Parathyroid adenoma (tissue), 2 donors: ENCODE measurements around the gene NDUFA6.

Experiments
- H2AFZ ChIP-seq: fragments of 300-600 bp; sonication (generic); one replicate; pipeline ENCODE4 v1.7.0; 2017; ENCODE audit warnings: antibody characterized with exemption, mild to moderate bottlenecking
- H3K27ac ChIP-seq: fragments of 300-600 bp; sonication (generic); one replicate; pipeline ENCODE4 v1.7.0; 2017
- H3K27me3 ChIP-seq: fragments of 300-600 bp; sonication (generic); one replicate; pipeline ENCODE4 v1.7.0; 2017; ENCODE audit warnings: low read length; ENCODE audit not compliant: control insufficient read depth, insufficient read depth
- H3K36me3 ChIP-seq: fragments of 300-600 bp; sonication (generic); one replicate; pipeline ENCODE4 v1.7.0; 2017; ENCODE audit warnings: low read length; ENCODE audit not compliant: control insufficient read depth, insufficient read depth
- H3K4me1 ChIP-seq: fragments of 300-600 bp; sonication (generic); one replicate; pipeline ENCODE4 v1.7.0; 2017; ENCODE audit warnings: control low read depth
- H3K4me2 ChIP-seq: fragments of 300-600 bp; sonication (generic); one replicate; pipeline ENCODE4 v1.7.0; 2017; ENCODE audit warnings: low read length
- H3K4me3 ChIP-seq: fragments of 300-600 bp; sonication (generic); one replicate; pipeline ENCODE4 v1.7.0; 2017; ENCODE audit warnings: low read depth, low read length
- H3K79me2 ChIP-seq: fragments of 300-600 bp; sonication (generic); one replicate; pipeline ENCODE4 v1.7.0; 2017; ENCODE audit warnings: control low read depth
- H3K9ac ChIP-seq: fragments of 300-600 bp; sonication (generic); one replicate; pipeline ENCODE4 v1.7.0; 2017; ENCODE audit warnings: mild to moderate bottlenecking
- H3K9me3 ChIP-seq: fragments of 300-600 bp; sonication (generic); one replicate; pipeline ENCODE4 v1.7.0; 2017; ENCODE audit warnings: low read length; ENCODE audit not compliant: control insufficient read depth
- TF ChIP-seq, protein P1 (sequence below): fragments of 300-600 bp; sonication (generic); IDR thresholded peaks from one replicate; pipeline ENCODE4 v1.7.0; 2017; ENCODE audit warnings: antibody characterized with exemption, mild to moderate bottlenecking
- donor health status: primary hyperparathyroidism.

Gene NDUFA6

DNA sequence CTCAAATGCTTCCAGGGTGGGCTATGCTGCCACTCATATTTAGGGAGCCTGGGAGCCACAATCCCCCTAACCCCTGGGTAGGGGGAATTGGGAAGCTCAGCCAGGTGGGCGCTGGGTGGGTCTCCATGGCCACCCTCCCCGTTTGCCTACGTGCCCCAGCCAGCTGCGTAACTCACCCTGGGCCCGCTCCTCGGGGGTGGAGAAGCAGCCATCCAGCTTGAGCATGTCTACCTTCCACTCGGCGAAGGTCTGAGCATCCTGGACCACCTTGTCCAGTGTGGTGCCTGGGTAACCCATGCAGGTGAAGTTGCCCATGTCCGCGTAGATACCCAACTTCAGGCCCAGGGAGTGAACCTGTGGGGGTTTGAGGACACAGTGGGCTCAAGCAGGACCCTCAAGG, 23.6 kb downstream of the NDUFA6 start:
- Histone ChIP-seq H3K9me3 (no peaks in the 10 kb centered on the region), H3K4me1 (peaks cover 8% of the 10 kb centered on the region), H3K27me3 (no peaks in the 10 kb centered on the region), H3K4me3 (no peak overlapping the region), H3K79me2 (no peaks in the 10 kb centered on the region), H3K36me3 (no peaks in the 10 kb centered on the region), H3K27ac (no peak overlapping the region), H3K9ac (no peak overlapping the region), H2AFZ (no peak overlapping the region), H3K4me2 (no peak overlapping the region)
- TF ChIP-seq, protein P1, sequence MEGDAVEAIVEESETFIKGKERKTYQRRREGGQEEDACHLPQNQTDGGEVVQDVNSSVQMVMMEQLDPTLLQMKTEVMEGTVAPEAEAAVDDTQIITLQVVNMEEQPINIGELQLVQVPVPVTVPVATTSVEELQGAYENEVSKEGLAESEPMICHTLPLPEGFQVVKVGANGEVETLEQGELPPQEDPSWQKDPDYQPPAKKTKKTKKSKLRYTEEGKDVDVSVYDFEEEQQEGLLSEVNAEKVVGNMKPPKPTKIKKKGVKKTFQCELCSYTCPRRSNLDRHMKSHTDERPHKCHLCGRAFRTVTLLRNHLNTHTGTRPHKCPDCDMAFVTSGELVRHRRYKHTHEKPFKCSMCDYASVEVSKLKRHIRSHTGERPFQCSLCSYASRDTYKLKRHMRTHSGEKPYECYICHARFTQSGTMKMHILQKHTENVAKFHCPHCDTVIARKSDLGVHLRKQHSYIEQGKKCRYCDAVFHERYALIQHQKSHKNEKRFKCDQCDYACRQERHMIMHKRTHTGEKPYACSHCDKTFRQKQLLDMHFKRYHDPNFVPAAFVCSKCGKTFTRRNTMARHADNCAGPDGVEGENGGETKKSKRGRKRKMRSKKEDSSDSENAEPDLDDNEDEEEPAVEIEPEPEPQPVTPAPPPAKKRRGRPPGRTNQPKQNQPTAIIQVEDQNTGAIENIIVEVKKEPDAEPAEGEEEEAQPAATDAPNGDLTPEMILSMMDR, result no peak

DNA sequence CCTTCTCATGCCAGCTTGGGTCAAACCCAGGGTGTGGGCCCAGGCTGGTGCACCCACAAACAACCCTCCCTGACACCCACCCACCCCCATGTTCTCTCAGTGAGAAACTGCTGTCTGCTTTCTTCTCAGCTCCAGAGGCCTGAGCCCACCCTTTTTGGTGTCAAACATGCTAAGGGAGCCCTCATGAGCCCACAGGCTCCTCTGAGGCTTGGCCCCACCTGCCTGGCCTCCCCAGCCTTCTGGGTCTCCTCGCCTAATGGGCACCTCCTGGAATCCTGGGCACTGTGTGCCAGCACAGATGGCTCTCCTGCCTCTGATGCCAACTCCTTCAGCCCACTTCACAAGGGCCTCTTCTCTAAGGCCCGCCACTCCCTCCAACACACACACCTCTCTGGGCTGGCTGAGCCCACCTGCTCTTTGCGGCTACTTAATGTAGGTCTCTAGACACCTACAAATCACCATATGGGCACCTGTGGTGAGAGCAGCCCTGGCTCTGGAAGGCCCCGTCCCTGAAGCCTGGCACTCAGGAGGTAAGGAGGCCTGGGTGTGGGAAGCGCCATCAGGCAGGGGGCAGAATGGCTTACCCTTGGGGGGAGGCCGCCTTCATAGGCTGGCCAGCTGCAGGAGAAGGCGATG, 24.3 kb downstream of the NDUFA6 start:
- H3K79me2 ChIP-seq, result no peaks in the 10 kb centered on the region
- H3K27ac ChIP-seq, result no peak overlapping the region
- no peak overlapping the region for H2AFZ ChIP-seq
- H3K9me3 ChIP-seq, result no peaks in the 10 kb centered on the region
- no peak overlapping the region for H3K4me3 ChIP-seq
- no peaks in the 10 kb centered on the region for H3K36me3 ChIP-seq
- no peak overlapping the region for H3K9ac ChIP-seq
- TF ChIP-seq, protein P1, result no peak
- peaks cover 4% of the 10 kb centered on the region for H3K4me1 ChIP-seq
- H3K4me2 ChIP-seq, result no peak overlapping the region
- H3K27me3 ChIP-seq, result no peaks in the 10 kb centered on the region

DNA sequence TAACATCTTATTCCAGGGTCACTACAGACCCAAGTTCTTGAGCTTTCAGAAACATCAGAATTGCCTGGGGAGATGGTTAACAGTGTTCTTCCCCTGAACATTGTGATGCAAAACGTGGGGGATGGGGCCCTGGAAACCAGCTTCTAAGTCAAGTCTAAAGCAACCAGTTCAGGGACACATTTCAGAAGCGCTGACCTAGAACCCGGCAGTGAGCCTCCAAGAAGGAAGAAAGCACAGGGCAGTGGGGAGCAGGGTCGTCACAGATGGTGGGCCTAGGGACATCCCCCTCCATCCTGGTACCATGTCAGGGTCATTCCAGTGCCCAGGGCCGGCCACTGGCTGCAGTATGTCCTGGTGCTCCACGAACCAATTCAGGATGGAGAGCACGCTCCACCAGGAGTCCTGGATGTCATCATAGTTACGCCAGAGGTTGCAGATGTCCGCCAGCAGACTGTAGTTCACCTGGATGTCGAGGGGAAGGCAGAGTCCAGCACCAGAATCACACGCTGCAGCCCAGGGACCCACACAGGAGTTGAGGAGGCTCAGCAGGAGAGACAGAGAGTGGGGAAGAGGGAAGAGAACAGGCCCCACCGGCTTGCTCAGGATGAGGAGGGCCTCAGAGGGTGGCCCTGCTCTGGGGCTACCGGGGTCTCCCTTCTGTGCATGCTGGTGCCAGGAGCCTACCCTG, 25.0 kb downstream of the NDUFA6 start:
- no peak overlapping the region for H3K9ac ChIP-seq
- H3K4me2 ChIP-seq, result no peak overlapping the region
- H3K4me1 ChIP-seq, result peaks cover 2% of the 10 kb centered on the region
- no peak overlapping the region for H2AFZ ChIP-seq
- H3K27me3 ChIP-seq, result no peaks in the 10 kb centered on the region
- H3K79me2 ChIP-seq, result no peaks in the 10 kb centered on the region
- TF ChIP-seq, protein P1, result no peak
- no peaks in the 10 kb centered on the region for H3K36me3 ChIP-seq
- no peak overlapping the region for H3K27ac ChIP-seq
- H3K9me3 ChIP-seq, result no peaks in the 10 kb centered on the region
- H3K4me3 ChIP-seq, result no peak overlapping the region

DNA sequence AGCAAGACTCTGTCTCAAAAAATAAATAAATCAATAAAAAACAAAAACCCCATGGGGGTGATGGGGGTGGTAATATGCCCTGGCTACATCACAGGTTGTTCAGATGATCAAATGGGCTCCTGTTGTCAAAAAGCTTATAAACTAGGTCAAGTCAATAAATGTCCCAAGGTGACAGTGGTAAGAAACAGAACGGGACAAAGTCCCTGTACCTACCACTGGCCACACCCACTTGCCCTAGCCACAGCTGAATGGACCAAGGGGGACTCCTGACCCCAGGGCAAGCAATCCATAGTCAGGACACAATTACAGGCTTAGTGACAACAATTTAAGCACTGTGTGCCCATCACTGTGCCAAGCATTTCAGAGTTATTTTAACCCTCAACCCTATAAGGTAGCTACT, 25.9 kb downstream of the NDUFA6 start:
- H2AFZ ChIP-seq, result no peak overlapping the region
- no peaks in the 10 kb centered on the region for H3K27me3 ChIP-seq
- H3K4me2 ChIP-seq, result no peak overlapping the region
- H3K9me3 ChIP-seq, result no peaks in the 10 kb centered on the region
- no peak overlapping the region for H3K9ac ChIP-seq
- no peaks in the 10 kb centered on the region for H3K4me1 ChIP-seq
- H3K27ac ChIP-seq, result no peak overlapping the region
- no peaks in the 10 kb centered on the region for H3K79me2 ChIP-seq
- no peaks in the 10 kb centered on the region for H3K36me3 ChIP-seq
- H3K4me3 ChIP-seq, result no peak overlapping the region
- TF ChIP-seq, protein P1, result no peak
